GM12892 (cell line): ENCODE results near the gene RBM10.

Experiments used
- POLR2A ChIP-seq: IDR thresholded peaks from 2 replicates; pipeline ENCODE4 v1.6.1; 2011; ENCODE audit warnings: low read depth, low read length, control low read depth
- POLR2AphosphoS5 ChIP-seq: IDR thresholded peaks from 2 replicates; pipeline ENCODE4 v1.6.1; 2011; ENCODE audit warnings: low read depth, low read length, control low read depth

DNA sequence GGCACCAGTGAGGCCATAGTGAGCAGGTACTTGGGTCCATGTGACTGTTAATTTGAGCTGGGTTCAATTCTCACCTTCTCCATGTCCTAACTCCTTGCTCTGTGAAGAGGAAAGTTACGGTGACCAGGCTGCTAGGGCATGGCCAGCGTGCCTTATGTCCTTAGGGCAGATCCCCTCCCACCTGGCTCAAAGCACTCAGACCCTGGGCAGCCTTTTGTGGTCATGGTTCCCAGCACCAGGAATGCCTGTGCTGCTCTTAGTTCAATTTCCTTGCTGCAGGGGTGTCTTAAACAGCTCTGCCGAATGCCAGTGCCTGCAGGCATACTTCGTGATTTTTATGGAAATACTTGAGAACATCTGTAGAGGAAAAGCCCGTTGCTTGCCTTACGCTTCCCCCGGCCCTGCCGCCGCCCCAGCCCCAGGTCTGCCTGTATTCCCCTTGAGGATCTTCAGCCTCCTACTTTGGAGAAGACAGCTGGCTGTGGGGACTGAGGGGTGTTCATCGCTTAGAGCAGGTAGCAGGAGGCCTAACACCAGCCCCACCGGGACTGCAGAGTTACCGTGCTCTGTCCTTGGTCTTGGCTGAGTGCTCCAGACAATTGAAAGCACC lies 70.4 kb downstream of the RBM10 start:
- TF ChIP-seq POLR2AphosphoS5 (no peak), POLR2A (no peak; the same call in 1 of the 2 replicates)
